Heart right ventricle (tissue), 16 donors: ENCODE measurements around the gene TMPRSS11A. TPM values are rescaled to one million over a fixed set of nuclear protein-coding genes. Genes with fewer than 3 reads are reported as not detected.
A peak's percentile ranks its signal among the peaks of the same experiment; 100 is the strongest.

Experiments used
- ATAC-seq, 8 donors: fragments of 200-7000 bp; cut with Tn5 transposase; one replicate each; pipeline ENCODE4 v1.9.1; 2020; ENCODE audit warnings: mild to moderate bottlenecking in 8 of 8, moderate library complexity in 8 of 8, moderate number of reproducible peaks in 1 of 8
- DNase-seq, 2 donors: peaks; one replicate each; pipeline ENCODE4 v3.0.0-alpha.2; 2020
- H3K27ac ChIP-seq, 10 donors: fragments of 200-600 bp; sonication (generic) in 2 of 10; one replicate each; pipeline versions ENCODE4 v1.5.0 to v1.8.0; 2020 to 2022; ENCODE audit warnings: mild to moderate bottlenecking in 3 of 10
- H3K27me3 ChIP-seq, 7 donors: fragments of 200-600 bp; one replicate each; pipeline ENCODE4 v1.8.0; 2021 to 2022; ENCODE audit warnings: mild to moderate bottlenecking in 2 of 7
- H3K36me3 ChIP-seq, 9 donors: fragments of 200-600 bp; sonication (generic) in 1 of 9; one replicate each; pipeline versions ENCODE4 v1.5.0 to v1.8.0; 2020 to 2022; ENCODE audit warnings: mild to moderate bottlenecking in 2 of 9
- H3K4me1 ChIP-seq, 9 donors: fragments of 200-600 bp; sonication (generic) in 1 of 9; one replicate each; pipeline versions ENCODE4 v1.5.0 to v1.8.0; 2020 to 2022; ENCODE audit warnings: mild to moderate bottlenecking in 4 of 9
- H3K4me3 ChIP-seq, 10 donors: fragments of 200-600 bp; sonication (generic) in 2 of 10; one replicate each; pipeline versions ENCODE4 v1.5.0 to v1.8.0; 2020 to 2022; ENCODE audit warnings: mild to moderate bottlenecking in 7 of 10, moderate library complexity in 2 of 10
- H3K9me3 ChIP-seq, 11 donors: fragments of 200-600 bp in 10 of 11; sonication (generic) in 2 of 11; one replicate each; pipeline versions ENCODE4 v1.5.0 to v1.8.0; 2013 to 2022; ENCODE audit warnings: mild to moderate bottlenecking in 2 of 11, control low read depth in 1 of 11, moderate library complexity in 1 of 11
- WGBS, 2 donors: extraction: QIAGEN DNeasy Blood & Tissue Kit; methylation state at CpG; one replicate each; pipeline ENCODE4 v1.1.7; 2013; ENCODE audit warnings: inconsistent platforms in 1 of 2; 5-methylcytosine and 5-hydroxymethylcytosine counted together
- intact Hi-C, 10 donors: fragments of 100-400 bp; cut with DNase I; formaldehyde crosslinking; loops; one replicate each; pipeline versions ENCODE4 v1.11.1 to v1.14.2; 2022
- polyA plus RNA-seq, 2 donors: library from polyadenylated mRNA; stranded (reverse); fragments of 200-250 nt; gene quantifications; one replicate each; pipeline ENCODE4 v1.2.3, GENCODE V29; 2013
- total RNA-seq, 10 donors: library from RNA; stranded (reverse); fragmentation: NEBNext Ultra II Directional in 3 of 10; extraction: Animal tissue kit (Norgen Biotek cat#: 25700) in 3 of 10; gene quantifications; one replicate each; pipeline versions ENCODE4 v1.2.1 to v1.2.4, GENCODE V29; 2021 to 2023
- TF ChIP-seq, protein P1 (sequence below), 9 donors: fragments of 200-600 bp; sonication (generic) in 2 of 9; IDR thresholded peaks; one replicate each; pipeline versions ENCODE4 v1.5.0 to v1.8.0; 2021 to 2022; ENCODE audit warnings: antibody characterized with exemption in 9 of 9, mild to moderate bottlenecking in 5 of 9, moderate library complexity in 1 of 9
- donor health status: Arrhythmogenic right ventricular cardiomyopathy.
- donor health status: ischemic (EF 13 %, LVEDD 7.1; RV severe dilation, severe dysfunction).
- donor health status: healthy with polysubstance abuse.
- donor health status: DM: no; HTN: yes; CAD: no.
- donor health status: DM: no; HTN: no; CAD: no.
- donor health status: ischemic (EF 25% LVEDD 6.9; RV normal size, moderate dysfunction).
- donor health status: ischemic (EF 25% LVEDD 5.7; RV mildly dilated, moderate dysfunction).
- donor health status: healthy.
- donor health status: DM: yes; HTN: yes; CAD: no.
- donor health status: Ischemic cardiomyopathy.
- donor health status: ischemic (EF 35%, LVEDD 5.7; RV mildly dilated, moderate dysfunction).
- donor health status: nonischemic (EF 11% LVEDD 7.7; RV severe dilation, severe dysfunction).
- donor health status: DM: yes; HTN: yes; CAD: no.
- donor health status: PGD.
- donor health status: ischemic (EF 29% LVEDD 5.4; RV normal size, mild dysfunction).
- donor health status: nonischemic (EF 23%, LVEDD 6.1; RV moderate dilation, normal function).

TMPRSS11A gene
- total and polyA plus RNA-seq, 12 donors, result 0.01 TPM; not detected in 11

DNA sequence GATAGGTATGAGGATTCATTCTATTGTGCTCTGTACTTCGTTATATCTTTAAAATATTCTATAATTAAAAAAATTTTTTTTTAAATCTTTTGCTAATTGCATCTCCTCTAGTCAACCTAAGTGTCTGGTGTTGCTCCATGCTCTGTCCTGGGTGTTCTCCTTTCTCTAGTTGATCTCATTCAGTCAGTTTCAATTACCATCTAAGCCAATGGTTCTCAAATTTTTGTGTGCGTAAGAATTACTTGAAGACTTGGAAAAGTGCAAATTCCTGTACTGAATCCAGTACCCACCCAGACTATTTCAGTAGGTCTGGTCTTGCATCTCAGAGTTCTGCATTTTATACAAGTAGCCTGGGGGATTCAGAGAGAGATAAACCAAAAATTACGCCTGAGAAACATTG, 86.2 kb downstream of the TMPRSS11A start:
- H3K36me3 ChIP-seq, result no peaks in the 10 kb centered on the region
- ATAC-seq, result no peak

DNA sequence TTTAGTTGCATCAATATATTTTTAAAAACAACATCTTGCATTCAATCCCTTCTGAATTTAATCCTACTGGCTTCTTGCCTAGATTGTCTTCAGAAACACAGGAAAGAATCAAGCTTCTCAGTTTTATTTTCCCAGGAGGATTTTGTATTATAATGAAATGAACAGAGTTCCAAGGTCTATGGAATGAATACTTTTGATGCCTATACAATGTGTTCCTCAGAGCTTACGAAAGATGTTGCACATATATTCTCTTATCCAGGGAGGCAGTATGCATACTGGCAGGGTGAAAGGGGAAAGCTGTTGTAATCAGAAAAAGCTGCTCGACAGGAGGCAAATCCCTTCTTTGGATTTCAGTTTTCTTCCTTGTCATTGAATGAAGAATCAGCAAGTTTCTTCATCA, 88.3 kb downstream of the TMPRSS11A start:
- ATAC-seq (no peak), DNase-seq (no peak)
- TF ChIP-seq, protein P1, sequence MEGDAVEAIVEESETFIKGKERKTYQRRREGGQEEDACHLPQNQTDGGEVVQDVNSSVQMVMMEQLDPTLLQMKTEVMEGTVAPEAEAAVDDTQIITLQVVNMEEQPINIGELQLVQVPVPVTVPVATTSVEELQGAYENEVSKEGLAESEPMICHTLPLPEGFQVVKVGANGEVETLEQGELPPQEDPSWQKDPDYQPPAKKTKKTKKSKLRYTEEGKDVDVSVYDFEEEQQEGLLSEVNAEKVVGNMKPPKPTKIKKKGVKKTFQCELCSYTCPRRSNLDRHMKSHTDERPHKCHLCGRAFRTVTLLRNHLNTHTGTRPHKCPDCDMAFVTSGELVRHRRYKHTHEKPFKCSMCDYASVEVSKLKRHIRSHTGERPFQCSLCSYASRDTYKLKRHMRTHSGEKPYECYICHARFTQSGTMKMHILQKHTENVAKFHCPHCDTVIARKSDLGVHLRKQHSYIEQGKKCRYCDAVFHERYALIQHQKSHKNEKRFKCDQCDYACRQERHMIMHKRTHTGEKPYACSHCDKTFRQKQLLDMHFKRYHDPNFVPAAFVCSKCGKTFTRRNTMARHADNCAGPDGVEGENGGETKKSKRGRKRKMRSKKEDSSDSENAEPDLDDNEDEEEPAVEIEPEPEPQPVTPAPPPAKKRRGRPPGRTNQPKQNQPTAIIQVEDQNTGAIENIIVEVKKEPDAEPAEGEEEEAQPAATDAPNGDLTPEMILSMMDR (IDR thresholded peaks at IDR 0.05), result no peak
- no peaks in the 10 kb centered on the region for H3K4me1 ChIP-seq
- H3K36me3 ChIP-seq, result no peaks in the 10 kb centered on the region
- H3K4me3 ChIP-seq, result no peak overlapping the region
- H3K27me3 ChIP-seq, result no peaks in the 10 kb centered on the region
- H3K9me3 ChIP-seq, result no peaks in the 10 kb centered on the region
- H3K27ac ChIP-seq, result no peak overlapping the region
- intact Hi-C loops, result loop anchor here in 1 of 10 donors (5.0 kb wide), 1 partner anchor 302 kb away; no protein-coding TSS in a partner anchor
- WGBS, 2 donors, result 46 to 54% methylated on average over 2 of the region's 2 CpGs

More for the DNA sequence above, 86.2 kb downstream of the TMPRSS11A start:
- WGBS, 2 donors, result 69 to 81% methylated on average over 3 of the region's 3 CpGs
- Histone ChIP-seq H3K27me3 (no peaks in the 10 kb centered on the region), H3K9me3 (no peaks in the 10 kb centered on the region), H3K27ac (no peak overlapping the region), H3K4me1 (no peaks in the 10 kb centered on the region), H3K4me3 (no peak overlapping the region)
- TF ChIP-seq, protein P1 (IDR thresholded peaks at IDR 0.05), result no peak
- no peak for DNase-seq
- intact Hi-C loops, result no loop called here

DNA sequence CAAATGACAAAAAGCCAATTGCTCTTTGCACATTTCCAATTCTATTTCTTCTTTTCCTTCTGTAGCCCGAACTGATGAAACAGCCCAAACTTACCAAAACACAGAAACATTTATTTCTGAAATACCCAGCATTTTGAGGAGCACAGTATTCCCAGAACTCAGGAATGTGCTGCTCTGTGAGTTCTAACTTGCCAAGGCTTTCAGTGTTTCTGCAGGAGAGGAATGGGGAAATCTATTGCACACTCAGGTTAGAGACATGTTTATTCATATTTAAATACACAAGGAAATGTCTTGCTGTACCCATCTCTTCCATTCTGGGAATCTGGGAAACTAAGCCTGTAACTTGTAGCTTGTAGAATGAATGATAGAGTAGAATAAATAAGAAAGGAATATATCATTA, 90.2 kb downstream of the TMPRSS11A start:
- no peaks in the 10 kb centered on the region for H3K36me3 ChIP-seq
- TF ChIP-seq, protein P1 (IDR thresholded peaks at IDR 0.05), result no peak
- H3K9me3 ChIP-seq, result no peaks in the 10 kb centered on the region
- no peaks in the 10 kb centered on the region for H3K4me1 ChIP-seq
- H3K27ac ChIP-seq, result no peak overlapping the region
- intact Hi-C loops, result loop anchor here in 1 of 10 donors (5.0 kb wide), 1 partner anchor 304 kb away; no protein-coding TSS in a partner anchor
- H3K27me3 ChIP-seq, result no peaks in the 10 kb centered on the region
- DNase-seq (no peak), ATAC-seq (no peak)
- H3K4me3 ChIP-seq, result no peak overlapping the region
- 55 to 75% methylated on average over 1 of the region's 1 CpG for WGBS, 2 donors

DNA sequence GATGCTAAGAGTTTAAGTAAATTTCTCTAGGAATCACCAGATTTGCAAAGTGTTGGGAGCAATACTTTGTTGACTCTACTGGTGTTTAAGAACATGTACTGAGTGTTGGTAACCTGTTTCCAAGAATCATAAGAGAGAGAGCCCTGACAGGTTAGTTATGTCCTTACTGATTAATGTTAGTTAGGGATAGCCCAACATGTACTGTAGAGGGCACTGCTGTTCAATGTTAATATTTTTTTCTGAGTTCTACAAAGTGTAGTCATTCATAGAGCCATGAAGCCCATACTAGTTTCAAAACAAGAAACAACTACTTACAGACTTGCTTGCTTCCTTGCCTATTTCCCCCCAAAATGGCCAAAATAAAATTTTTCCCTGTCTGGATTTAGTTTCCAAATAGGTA, 91.4 kb downstream of the TMPRSS11A start:
- peak in 1 of 8 donors; percentile 46 for ATAC-seq
- Histone ChIP-seq H3K4me3 (no peak overlapping the region), H3K27ac (no peak overlapping the region), H3K36me3 (no peaks in the 10 kb centered on the region), H3K9me3 (peaks cover 0 to 7% (median 0%) of the 10 kb centered on the region in 11 donors), H3K4me1 (no peaks in the 10 kb centered on the region), H3K27me3 (no peaks in the 10 kb centered on the region)
- TF ChIP-seq, protein P1 (IDR thresholded peaks at IDR 0.05), result peak in 5 of 9 donors; percentile 15 to 44 (median 28)
- DNase-seq, result no peak
- intact Hi-C loops, result loop anchor here in 1 of 10 donors (5.0 kb wide), 1 partner anchor 305 kb away; no protein-coding TSS in a partner anchor
